ENCODE measurements around the gene AUTS2. TPM values are rescaled to one million over a fixed set of nuclear protein-coding genes. Genes with fewer than 3 reads are reported as not detected.

The AUTS2 gene
- total and polyA plus RNA-seq, 2 experiments from 2014 or later, result 32.0 to 91.0 TPM

DNA sequence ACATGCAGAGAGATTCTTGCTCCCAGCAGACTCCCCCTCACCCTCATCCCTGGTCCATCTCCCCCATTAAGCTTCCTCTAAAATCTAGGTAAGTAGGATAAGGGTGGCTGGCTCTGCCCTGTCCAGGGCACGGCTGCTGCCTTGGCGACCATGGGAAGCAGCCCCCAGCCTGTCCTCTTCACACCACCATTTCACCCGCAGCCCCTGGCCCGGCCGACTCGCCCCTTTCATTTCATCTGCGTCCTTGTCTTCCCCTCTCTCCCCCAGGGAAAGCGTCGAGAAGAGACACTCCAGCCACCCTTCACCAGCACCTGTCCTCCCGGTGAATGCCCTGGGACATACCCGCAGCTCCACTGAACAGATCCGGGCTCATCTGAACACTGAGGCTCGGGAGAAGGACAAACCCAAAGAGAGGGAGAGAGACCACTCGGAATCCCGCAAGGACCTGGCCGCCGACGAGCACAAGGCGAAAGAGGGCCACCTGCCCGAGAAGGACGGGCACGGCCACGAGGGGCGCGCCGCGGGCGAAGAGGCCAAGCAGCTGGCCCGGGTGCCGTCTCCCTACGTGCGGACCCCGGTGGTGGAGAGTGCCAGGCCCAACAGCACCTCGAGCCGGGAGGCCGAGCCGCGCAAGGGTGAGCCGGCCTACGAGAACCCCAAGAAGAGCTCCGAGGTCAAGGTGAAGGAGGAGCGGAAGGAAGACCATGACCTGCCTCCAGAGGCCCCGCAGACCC is 1191.4 kb downstream of the AUTS2 start:
- peaks cover 31% of the 10 kb centered on the region for H3K36me3 ChIP-seq (ENCODE audit: insufficient read depth)

DNA sequence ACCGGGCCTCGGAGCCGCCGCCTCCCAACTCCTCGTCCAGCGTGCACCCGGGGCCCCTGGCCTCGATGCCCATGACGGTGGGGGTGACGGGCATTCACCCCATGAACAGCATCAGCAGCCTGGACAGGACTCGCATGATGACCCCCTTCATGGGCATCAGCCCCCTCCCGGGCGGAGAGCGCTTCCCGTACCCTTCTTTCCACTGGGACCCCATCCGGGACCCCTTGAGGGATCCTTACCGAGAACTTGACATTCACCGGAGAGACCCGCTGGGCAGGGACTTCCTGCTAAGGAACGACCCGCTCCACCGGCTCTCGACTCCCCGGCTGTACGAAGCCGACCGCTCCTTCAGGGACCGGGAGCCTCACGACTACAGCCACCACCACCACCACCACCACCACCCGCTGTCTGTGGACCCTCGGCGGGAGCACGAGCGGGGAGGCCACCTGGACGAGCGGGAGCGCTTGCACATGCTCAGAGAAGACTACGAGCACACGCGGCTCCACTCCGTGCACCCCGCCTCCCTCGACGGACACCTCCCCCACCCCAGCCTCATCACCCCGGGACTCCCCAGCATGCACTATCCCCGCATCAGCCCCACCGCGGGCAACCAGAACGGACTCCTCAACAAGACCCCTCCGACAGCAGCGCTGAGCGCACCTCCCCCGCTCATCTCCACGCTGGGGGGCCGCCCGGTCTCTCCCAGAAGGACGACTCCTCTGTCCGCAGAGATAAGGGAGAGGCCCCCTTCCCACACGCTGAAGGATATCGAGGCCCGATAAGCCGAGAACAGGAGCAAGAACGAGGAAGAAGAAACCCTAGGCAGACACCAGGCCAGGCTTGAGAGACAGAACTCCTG is 1192.2 kb downstream of the AUTS2 start:
- Mint-ChIP-seq H3K27ac (no peak overlapping the region), H3K9me3 (no peaks in the 10 kb centered on the region), H3K27me3 (ENCODE audit: insufficient read depth, low read depth, poor library complexity) (peaks cover 3% of the 10 kb centered on the region), H3K36me3 (ENCODE audit: low read depth) (peaks cover 82% of the 10 kb centered on the region), H3K4me1 (no peaks in the 10 kb centered on the region), H3K4me3 (no peak overlapping the region)
- DNase-seq (ENCODE audit: low spot score), result no peak
- Histone ChIP-seq H3K27me3 (ENCODE audit: insufficient read depth) (no peaks in the 10 kb centered on the region), H3K36me3 (ENCODE audit: insufficient read depth) (peaks cover 31% of the 10 kb centered on the region; the same call in 1 of the 2 replicates), H3K4me3 (no peak overlapping the region), H3K27ac (ENCODE audit: low read depth) (no peak overlapping the region), H3K79me2 (replicated peaks; ENCODE audit: insufficient read depth) (no peaks in the 10 kb centered on the region), H3F3A (replicated peaks; ENCODE audit: low read depth) (0 out of 2 replicates have a peak, but pooled peaks cover 8% of the 10 kb centered on the region), H3K4me1 (ENCODE audit: insufficient read depth) (no peaks in the 10 kb centered on the region), H3K9me2 (ENCODE audit: insufficient read depth) (no peaks in the 10 kb centered on the region), H3K4me2 (no peak overlapping the region), H4K20me1 (replicated peaks; ENCODE audit: insufficient read depth) (peaks cover 3% of the 10 kb centered on the region), H2AFZ (no peak overlapping the region)
- ATAC-seq, result peak; percentile 9
- TF ChIP-seq STAT1 (IDR thresholded peaks at IDR 0.05; ENCODE audit: unreplicated experiment) (no peak), EZH2 (IDR thresholded peaks at IDR 0.05; ENCODE audit: low read depth, unreplicated experiment) (no peak), ZNF114 (CRISPR knock-in tag; IDR thresholded peaks at IDR 0.05) (no peak), ZNF331 (CRISPR knock-in tag; IDR thresholded peaks at IDR 0.05; ENCODE audit: low read depth) (no peak), EZH2phosphoT487 (IDR thresholded peaks at IDR 0.05; ENCODE audit: unreplicated experiment) (no peak)
- TF ChIP-seq, protein P1, sequence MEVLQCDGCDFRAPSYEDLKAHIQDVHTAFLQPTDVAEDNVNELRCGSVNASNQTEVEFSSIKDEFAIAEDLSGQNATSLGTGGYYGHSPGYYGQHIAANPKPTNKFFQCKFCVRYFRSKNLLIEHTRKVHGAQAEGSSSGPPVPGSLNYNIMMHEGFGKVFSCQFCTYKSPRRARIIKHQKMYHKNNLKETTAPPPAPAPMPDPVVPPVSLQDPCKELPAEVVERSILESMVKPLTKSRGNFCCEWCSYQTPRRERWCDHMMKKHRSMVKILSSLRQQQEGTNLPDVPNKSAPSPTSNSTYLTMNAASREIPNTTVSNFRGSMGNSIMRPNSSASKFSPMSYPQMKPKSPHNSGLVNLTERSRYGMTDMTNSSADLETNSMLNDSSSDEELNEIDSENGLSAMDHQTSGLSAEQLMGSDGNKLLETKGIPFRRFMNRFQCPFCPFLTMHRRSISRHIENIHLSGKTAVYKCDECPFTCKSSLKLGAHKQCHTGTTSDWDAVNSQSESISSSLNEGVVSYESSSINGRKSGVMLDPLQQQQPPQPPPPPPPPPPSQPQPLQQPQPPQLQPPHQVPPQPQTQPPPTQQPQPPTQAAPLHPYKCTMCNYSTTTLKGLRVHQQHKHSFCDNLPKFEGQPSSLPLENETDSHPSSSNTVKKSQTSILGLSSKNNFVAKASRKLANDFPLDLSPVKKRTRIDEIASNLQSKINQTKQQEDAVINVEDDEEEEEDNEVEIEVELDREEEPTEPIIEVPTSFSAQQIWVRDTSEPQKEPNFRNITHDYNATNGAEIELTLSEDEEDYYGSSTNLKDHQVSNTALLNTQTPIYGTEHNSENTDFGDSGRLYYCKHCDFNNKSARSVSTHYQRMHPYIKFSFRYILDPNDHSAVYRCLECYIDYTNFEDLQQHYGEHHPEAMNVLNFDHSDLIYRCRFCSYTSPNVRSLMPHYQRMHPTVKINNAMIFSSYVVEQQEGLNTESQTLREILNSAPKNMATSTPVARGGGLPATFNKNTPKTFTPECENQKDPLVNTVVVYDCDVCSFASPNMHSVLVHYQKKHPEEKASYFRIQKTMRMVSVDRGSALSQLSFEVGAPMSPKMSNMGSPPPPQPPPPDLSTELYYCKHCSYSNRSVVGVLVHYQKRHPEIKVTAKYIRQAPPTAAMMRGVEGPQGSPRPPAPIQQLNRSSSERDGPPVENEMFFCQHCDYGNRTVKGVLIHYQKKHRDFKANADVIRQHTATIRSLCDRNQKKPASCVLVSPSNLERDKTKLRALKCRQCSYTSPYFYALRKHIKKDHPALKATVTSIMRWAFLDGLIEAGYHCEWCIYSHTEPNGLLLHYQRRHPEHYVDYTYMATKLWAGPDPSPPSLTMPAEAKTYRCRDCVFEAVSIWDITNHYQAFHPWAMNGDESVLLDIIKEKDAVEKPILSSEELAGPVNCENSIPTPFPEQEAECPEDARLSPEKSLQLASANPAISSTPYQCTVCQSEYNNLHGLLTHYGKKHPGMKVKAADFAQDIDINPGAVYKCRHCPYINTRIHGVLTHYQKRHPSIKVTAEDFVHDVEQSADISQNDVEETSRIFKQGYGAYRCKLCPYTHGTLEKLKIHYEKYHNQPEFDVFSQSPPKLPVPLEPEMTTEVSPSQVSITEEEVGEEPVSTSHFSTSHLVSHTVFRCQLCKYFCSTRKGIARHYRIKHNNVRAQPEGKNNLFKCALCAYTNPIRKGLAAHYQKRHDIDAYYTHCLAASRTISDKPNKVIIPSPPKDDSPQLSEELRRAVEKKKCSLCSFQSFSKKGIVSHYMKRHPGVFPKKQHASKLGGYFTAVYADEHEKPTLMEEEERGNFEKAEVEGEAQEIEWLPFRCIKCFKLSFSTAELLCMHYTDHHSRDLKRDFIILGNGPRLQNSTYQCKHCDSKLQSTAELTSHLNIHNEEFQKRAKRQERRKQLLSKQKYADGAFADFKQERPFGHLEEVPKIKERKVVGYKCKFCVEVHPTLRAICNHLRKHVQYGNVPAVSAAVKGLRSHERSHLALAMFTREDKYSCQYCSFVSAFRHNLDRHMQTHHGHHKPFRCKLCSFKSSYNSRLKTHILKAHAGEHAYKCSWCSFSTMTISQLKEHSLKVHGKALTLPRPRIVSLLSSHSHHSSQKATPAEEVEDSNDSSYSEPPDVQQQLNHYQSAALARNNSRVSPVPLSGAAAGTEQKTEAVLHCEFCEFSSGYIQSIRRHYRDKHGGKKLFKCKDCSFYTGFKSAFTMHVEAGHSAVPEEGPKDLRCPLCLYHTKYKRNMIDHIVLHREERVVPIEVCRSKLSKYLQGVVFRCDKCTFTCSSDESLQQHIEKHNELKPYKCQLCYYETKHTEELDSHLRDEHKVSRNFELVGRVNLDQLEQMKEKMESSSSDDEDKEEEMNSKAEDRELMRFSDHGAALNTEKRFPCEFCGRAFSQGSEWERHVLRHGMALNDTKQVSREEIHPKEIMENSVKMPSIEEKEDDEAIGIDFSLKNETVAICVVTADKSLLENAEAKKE (CRISPR knock-in tag; IDR thresholded peaks at IDR 0.05), result no peak

More for the DNA sequence above, 1191.4 kb downstream of the AUTS2 start:
- no peak for TF ChIP-seq ZNF114 (CRISPR knock-in tag; IDR thresholded peaks at IDR 0.05)
- TF ChIP-seq STAT1 (IDR thresholded peaks at IDR 0.05; ENCODE audit: unreplicated experiment), result no peak
- TF ChIP-seq, protein P2, sequence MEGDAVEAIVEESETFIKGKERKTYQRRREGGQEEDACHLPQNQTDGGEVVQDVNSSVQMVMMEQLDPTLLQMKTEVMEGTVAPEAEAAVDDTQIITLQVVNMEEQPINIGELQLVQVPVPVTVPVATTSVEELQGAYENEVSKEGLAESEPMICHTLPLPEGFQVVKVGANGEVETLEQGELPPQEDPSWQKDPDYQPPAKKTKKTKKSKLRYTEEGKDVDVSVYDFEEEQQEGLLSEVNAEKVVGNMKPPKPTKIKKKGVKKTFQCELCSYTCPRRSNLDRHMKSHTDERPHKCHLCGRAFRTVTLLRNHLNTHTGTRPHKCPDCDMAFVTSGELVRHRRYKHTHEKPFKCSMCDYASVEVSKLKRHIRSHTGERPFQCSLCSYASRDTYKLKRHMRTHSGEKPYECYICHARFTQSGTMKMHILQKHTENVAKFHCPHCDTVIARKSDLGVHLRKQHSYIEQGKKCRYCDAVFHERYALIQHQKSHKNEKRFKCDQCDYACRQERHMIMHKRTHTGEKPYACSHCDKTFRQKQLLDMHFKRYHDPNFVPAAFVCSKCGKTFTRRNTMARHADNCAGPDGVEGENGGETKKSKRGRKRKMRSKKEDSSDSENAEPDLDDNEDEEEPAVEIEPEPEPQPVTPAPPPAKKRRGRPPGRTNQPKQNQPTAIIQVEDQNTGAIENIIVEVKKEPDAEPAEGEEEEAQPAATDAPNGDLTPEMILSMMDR (conservative IDR thresholded peaks at IDR 0.05; ENCODE audit: low read depth in 2 of 2), result no peak
- no peak for TF ChIP-seq ZNF331 (CRISPR knock-in tag; IDR thresholded peaks at IDR 0.05; ENCODE audit: low read depth)
- no peak for TF ChIP-seq POLR2AphosphoS5 (IDR thresholded peaks at IDR 0.05; ENCODE audit: low read depth)
- no peak for TF ChIP-seq JUNB (IDR thresholded peaks at IDR 0.05; ENCODE audit: unreplicated experiment)
- Mint-ChIP-seq H3K4me1 (no peaks in the 10 kb centered on the region), H3K36me3 (ENCODE audit: low read depth) (peaks cover 86% of the 10 kb centered on the region), H3K27me3 (ENCODE audit: insufficient read depth, low read depth, poor library complexity) (peaks cover 3% of the 10 kb centered on the region), H3K27ac (no peak overlapping the region), H3K4me3 (no peak overlapping the region), H3K9me3 (no peaks in the 10 kb centered on the region)
- H3K27ac ChIP-seq (ENCODE audit: low read depth), result no peak overlapping the region
- H3F3A ChIP-seq (replicated peaks; ENCODE audit: low read depth), result 0 out of 2 replicates have a peak, but pooled peaks cover 5% of the 10 kb centered on the region
- peaks cover 3% of the 10 kb centered on the region for H4K20me1 ChIP-seq (replicated peaks; ENCODE audit: insufficient read depth)
- no peak overlapping the region for H3K4me2 ChIP-seq
- no peaks in the 10 kb centered on the region for H3K79me2 ChIP-seq (replicated peaks; ENCODE audit: insufficient read depth)
- no peak overlapping the region for H3K4me3 ChIP-seq
- no peaks in the 10 kb centered on the region for H3K9me2 ChIP-seq (ENCODE audit: insufficient read depth)
- DNase-seq (ENCODE audit: low spot score) (no peak), ATAC-seq (peak; percentile 8)
- H3K27me3 ChIP-seq (ENCODE audit: insufficient read depth), result no peaks in the 10 kb centered on the region
- H2AFZ ChIP-seq, result no peak overlapping the region
- no peaks in the 10 kb centered on the region for H3K4me1 ChIP-seq (ENCODE audit: insufficient read depth)

All from GM23338 (cell line).